ENCODE results near the gene USP53.
"Not testable (repeated sequence)": the region's sequence is repeated elsewhere in the genome, so short reads cannot be mapped to it uniquely, and the experiment has no call there.

USP53 gene

DNA sequence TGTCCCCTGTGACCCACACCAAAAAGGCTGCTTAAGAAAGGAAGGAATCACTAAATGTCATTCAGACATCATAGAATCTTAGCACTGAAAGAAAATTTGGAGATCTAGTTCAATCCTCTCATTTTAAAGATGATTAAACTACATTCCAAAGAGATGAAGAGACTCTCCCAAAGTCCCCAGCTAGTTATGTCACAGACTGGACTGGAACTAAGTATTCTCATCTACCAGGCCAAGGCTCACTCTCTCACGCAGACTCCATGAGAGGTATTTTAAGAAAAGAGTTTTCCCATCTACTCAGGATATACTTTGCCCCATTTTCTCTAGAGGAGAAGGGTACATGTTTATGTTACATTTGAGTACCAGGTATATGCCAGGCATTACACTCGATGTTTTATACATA is 102.5 kb downstream of the USP53 start:
- DNase-seq (ENCODE audit: low read depth in 2 of 2), result no peak

DNA sequence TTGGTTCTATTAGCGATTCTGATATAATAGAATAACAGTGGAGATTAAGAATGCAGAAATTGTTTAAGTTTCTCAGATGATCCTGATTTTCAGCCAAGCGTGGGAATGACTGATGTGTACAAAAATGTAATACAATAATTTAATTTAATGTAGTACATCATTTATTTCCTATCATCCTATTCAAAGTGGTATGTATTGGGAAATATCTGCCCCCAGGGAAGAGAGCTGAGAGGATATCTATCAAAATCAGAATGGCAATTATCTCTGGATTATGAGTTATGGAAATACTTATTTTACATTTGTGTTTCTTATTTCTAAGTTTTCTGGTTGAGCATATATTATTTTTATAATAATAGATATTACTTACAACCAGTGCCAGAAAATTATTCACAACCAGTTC is 105.5 kb downstream of the USP53 start:
- no peak for DNase-seq (ENCODE audit: low read depth in 2 of 2)

DNA sequence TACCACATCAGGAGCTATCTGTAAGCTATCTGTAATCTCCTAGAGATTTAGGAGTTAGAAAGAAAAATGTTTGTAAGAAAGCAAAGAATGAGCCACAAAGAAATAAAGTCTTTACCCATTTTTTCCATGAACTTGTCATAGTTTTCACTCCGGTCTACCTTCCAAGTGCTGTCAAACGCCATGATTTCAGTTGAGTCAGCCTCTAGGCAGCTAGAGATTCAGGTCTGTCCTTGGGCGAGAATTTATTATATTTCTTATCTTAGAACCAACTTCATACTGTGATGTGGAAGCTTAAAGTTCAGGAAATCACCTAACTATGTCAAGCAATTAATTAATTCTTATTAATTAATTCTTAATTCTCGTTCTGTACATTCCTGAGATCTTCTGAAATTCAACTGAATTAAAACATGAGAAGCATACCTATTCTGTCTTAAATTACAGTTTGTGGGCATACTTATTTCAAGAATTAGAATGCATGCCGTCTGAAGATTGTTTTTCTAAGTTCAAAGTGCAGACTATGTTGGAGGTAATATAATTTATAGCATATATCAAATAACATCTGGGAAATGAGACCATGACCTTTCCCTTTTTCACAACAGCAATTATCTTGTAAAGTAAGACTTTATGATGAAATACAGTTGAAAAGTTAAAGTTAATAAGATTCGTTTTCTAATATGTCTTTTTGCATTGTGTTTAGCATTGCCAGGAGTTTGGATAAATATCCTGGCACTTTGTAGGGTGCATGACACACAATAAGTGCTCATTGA is 109.6 kb downstream of the USP53 start, which contains the start of gene FABP2:
TSS of gene FABP2 (minus strand) at position 218 of the 767 bp plus-strand sequence. CDS start at position 182, 36 bp downstream.
- no peak for DNase-seq (ENCODE audit: low read depth in 2 of 2)

DNA sequence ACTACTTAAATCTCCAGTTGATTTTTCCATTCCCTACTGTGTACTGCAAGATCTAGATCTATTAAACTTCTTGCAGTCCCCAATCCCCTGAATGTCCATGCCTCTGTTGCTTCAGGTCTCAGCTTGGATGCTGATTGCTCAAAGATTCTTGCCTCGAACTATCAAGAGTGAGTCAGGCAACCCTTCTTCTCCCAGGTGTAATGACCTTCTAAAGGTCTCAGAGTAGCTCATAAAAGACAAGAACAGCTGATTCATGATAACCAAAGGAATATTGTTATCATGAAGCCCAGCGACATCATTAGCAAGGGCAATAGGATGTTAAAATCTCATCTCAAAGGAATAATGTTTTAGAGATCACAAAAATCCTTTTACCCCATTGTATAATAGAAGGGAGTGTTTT is 116.2 kb downstream of the USP53 start:
- no peak for DNase-seq (ENCODE audit: low read depth in 2 of 2)

DNA sequence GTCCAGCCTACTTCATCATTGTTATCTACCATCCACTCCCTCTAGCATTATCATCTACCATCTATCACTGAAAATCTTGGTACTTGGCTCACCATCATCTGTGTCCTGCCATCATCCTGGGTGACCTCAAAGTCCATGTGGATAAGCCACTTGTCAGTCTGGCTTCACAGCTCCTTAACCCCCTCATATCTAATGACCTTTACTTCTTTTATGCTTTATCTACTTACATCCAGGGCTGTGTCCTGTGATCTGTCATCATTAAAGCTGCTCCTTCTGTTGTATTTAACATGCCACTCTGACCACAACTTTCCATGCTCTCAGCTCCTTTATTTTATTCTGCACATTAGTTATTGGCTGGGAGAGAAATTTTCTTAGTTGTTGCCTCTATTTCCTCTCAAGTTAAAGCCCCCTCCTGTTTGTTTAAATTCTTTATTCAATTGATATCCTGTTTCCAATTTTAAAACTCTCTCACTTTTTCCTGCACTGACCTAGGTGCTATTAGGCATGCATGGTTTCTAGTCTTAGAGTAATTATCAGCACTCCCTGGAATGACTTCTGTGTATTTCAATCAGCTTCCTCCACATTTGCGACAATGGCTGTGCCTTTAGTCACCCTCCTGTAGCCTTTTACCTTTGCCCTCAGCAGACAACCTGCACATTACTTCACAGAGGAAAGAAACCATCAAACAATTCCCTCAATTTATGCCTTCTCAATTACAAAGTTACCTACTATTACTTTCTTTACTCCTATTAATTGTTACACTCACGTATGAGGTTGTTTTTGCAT is 117.5 kb downstream of the USP53 start:
- no peak for DNase-seq (ENCODE audit: low read depth in 2 of 2)

DNA sequence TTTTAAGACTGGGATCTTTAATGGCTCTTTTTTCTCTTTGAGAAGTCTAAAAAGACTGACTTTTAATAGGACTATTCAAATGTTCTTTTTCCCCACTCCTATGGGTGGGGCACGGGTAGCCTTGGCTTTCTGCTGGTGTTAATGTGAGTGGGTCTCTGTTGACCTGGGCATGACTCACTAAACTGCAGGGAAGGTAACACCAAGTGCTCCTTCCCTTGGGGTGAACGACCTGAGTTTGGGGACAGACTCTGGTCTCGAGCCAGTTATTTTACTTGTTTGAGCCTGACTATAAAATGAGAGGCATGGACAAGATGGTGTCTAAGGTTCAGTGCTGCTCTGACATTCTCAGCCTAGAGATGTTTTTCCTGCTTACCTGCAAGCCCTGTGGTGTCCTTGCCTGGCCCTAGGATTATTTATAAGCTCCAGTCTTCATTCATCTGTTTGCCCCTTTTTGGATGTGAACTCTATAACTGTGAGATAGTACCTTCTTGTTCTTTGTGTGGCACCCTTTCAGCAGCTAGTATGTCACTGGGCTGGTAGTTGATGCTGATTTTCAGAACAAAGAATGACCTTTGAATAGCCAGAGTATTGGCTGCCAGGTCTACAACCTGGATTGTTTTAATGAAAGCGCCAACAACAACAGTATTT is 123.9 kb downstream of the USP53 start:
- DNase-seq (ENCODE audit: low read depth in 2 of 2), result not testable (repeated sequence)

DNA sequence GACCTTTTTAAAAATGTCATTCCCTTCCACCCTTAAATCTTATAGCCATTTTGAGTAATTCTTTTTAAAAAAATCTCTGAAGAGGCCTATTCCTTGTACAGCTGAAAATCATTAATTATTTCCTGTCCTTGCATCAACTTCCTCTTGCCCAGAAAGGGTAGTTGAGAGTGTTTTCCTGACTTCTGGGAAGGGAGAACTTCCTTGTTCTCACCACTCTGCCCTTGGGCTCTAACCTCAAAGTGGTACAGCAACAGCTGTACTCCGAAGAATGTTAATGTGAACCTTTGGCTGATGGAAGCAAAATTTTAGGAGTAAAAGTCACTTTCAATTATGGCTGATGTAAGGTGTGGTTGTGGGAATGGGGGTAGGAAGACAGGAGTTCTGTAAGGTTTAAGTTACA is 124.5 kb downstream of the USP53 start:
- no peak for DNase-seq (ENCODE audit: low read depth in 2 of 2)

DNA sequence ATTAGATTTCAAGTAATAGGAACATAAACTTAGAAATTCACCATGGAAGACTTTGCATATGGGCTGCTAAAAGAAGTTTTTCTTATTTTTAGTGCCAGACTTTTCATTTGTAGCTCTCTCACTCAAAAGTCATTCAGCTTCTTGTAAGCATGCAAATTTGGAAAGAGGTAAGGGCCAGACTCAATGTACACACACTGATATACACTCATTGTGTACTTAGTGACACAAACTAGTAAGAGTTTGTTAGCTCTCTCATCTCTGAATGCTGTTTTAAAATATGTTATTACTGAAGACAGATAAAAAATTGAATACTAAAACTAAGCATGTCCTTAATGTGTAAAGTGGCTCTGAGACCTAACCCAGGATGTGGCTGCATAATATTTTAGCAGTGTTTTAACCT is 127.4 kb downstream of the USP53 start:
- not testable (repeated sequence) for DNase-seq (ENCODE audit: low read depth in 2 of 2)

DNA sequence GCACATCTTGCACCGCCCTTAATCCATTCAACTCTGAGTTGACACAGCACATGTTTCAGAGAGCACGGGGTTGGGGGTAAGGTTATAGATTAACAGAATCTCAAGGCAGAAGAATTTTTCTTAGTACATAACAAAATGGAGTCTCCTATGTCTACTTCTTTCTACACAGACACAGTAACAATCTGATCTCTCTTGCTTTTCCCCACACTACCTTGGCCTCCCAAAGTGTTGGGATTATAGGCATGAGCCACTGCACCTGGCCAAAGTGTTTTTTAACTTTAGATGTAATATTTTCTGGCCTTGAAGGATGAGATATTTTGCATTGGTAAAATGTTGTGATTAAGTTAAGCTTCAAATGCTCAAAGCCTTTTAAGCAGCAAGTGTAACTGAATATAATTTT is 130.8 kb downstream of the USP53 start:
- DNase-seq (ENCODE audit: low read depth in 2 of 2), result not testable (repeated sequence)

Data from stimulated activated CD4-positive, alpha-beta T cell treated with anti-CD3 and anti-CD28 coated beads, Interleukin-1b, Interleukin-23, amount 100 ng/mL, for 1 hour (primary cell).